ENCODE data around the gene S100A7A. TPM values are rescaled to one million over a fixed set of nuclear protein-coding genes. Genes with fewer than 3 reads are reported as not detected.
"Not testable (repeated sequence)": the region's sequence is repeated elsewhere in the genome, so short reads cannot be mapped to it uniquely, and the experiment has no call there.

S100A7A gene
- total and polyA plus RNA-seq, 2 of the 13 experiments (the other 11 are each of a cell fraction or from before 2014, with no cell fraction given): not detected

DNA sequence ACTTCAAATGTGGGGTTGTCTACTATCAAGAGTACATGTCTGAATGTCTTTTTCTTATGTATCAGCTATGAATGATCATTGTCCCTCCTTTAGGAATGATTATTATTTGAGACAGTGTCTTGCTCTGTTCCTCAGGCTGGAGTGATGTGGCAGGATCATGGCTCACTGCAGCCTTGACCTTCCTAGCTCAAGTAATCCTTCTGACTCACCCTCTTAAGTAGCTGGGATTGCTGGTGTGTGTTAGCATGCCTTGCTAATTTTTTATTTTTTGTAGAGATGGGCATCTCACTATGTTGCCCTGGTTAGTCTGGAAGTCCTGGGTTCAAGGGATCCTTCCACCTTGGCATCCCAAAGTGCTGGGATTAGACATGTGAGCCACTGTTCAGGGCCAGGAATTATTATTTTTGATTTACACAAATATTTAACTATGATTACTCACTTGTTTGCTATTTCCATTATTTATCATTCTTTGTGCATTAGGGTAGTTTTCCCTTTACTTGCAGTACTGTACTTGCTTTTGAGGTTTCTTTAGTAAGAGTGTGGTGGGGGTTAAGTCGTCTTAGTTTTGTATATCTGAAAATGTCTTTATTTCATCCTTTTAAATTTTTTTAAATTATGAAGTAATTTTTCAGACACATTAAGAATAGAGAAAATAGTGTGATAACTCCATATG lies 31.3 kb downstream of the S100A7A start:
- no peaks in the 10 kb centered on the region for H3K9me3 ChIP-seq (ENCODE audit: low read length)
- ATAC-seq (no peak), DNase-seq (ENCODE audit: low spot score) (no peak), FAIRE-seq (no peak)
- intact Hi-C loops (cut with micrococcal nuclease; ENCODE audit: unreplicated experiment): no loop called here
- no peaks in the 10 kb centered on the region for H4K20me1 ChIP-seq (ENCODE audit: insufficient read depth, low read length)
- no peak overlapping the region for H3K27ac ChIP-seq (ENCODE audit: extremely low read length, insufficient read depth, low read length)
- in situ Hi-C loops (cut with HindIII; ENCODE audit: extremely low pct_ligation_motif_present, low pct_unique_long_range_greater_than_20kb): no loop called here
- no peaks in the 10 kb centered on the region for H3K79me2 ChIP-seq (ENCODE audit: insufficient read depth, low read length)
- no peaks in the 10 kb centered on the region for H3K36me3 ChIP-seq (replicated peaks in 1 of 2; ENCODE audit: control insufficient read depth in 1 of 2, insufficient read depth in 2 of 2, low read length in 2 of 2)
- no peak overlapping the region for H2AFZ ChIP-seq (ENCODE audit: low read length)
- CTCF ChIA-PET (ENCODE audit: low intra/inter-chr PET ratio, low total read pairs): no interaction called here
- no peak overlapping the region for H3K4me3 ChIP-seq (replicated peaks in 1 of 3; ENCODE audit: insufficient read depth in 1 of 3, low read depth in 2 of 3, low read length in 3 of 3)
- BruUV-seq (replicated peaks): no TSS peak
- no peaks in the 10 kb centered on the region for H3K27me3 ChIP-seq (ENCODE audit: control insufficient read depth in 1 of 2, insufficient read depth in 2 of 2, low read length in 2 of 2)
- no peak for TF ChIP-seq FOXC1 (CRISPR knock-in tag; IDR thresholded peaks at IDR 0.05; ENCODE audit: borderline replicate concordance)
- TF ChIP-seq SALL2 (CRISPR knock-in tag; IDR thresholded peaks at IDR 0.05): no peak
- TF ChIP-seq NCOR1 (IDR thresholded peaks at IDR 0.05; ENCODE audit: borderline replicate concordance, low read length): no peak
- no peak overlapping the region for H3K9ac ChIP-seq (ENCODE audit: insufficient read depth, low read depth, low read length)
- no peak overlapping the region for H3K4me2 ChIP-seq (ENCODE audit: low read depth, low read length)
- no peaks in the 10 kb centered on the region for H3K4me1 ChIP-seq (ENCODE audit: insufficient read depth, low read length)
- POLR2A ChIA-PET: no interaction called here
- WGBS (ENCODE audit: low lambda C conversion rate): 2% methylated on average over 1 of the region's 1 CpG

DNA sequence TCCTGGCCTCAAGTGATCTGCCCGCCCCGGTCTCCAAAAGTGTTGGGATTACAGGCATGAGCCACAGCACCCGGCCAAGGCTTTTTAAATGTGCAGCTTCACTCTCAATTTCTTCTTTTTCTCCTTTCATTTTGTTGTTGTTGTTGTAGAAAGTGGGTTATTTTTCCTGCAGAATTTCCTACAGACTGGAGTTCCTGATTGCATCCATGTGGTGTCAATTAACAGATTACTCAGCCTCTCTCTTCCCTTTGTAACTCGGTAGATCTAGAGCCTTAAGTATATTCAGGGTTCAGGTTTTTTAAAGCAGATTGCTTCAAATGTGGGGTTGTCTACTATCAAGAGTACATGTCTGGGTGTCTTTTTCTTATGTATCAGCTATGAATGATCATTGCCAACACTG lies 32.5 kb downstream of the S100A7A start:
- intact Hi-C loops (cut with micrococcal nuclease; ENCODE audit: unreplicated experiment); H3K4me1 ChIP-seq (ENCODE audit: insufficient read depth, low read length); BruUV-seq (replicated peaks); ATAC-seq; H3K4me3 ChIP-seq (replicated peaks in 1 of 3; ENCODE audit: insufficient read depth in 1 of 3, low read depth in 2 of 3, low read length in 3 of 3); FAIRE-seq; H3K27me3 ChIP-seq (ENCODE audit: control insufficient read depth in 1 of 2, insufficient read depth in 2 of 2, low read length in 2 of 2); CTCF ChIA-PET (ENCODE audit: low intra/inter-chr PET ratio, low total read pairs); H3K36me3 ChIP-seq (replicated peaks in 1 of 2; ENCODE audit: control insufficient read depth in 1 of 2, insufficient read depth in 2 of 2, low read length in 2 of 2); H2AFZ ChIP-seq (ENCODE audit: low read length); H3K4me2 ChIP-seq (ENCODE audit: low read depth, low read length); DNase-seq (ENCODE audit: low spot score); in situ Hi-C loops (cut with HindIII; ENCODE audit: extremely low pct_ligation_motif_present, low pct_unique_long_range_greater_than_20kb); H3K79me2 ChIP-seq (ENCODE audit: insufficient read depth, low read length); H3K9me3 ChIP-seq (ENCODE audit: low read length); POLR2A ChIA-PET; H4K20me1 ChIP-seq (ENCODE audit: insufficient read depth, low read length); H3K9ac ChIP-seq (ENCODE audit: insufficient read depth, low read depth, low read length); H3K27ac ChIP-seq (ENCODE audit: extremely low read length, insufficient read depth, low read length): not testable (repeated sequence)
- WGBS (ENCODE audit: low lambda C conversion rate): 42% methylated on average over 4 of the region's 4 CpGs
